ENCODE data around the gene ELAVL2.

GRCh38 chr9:23772385-23772783, 53.7 kb downstream of the ELAVL2 start:
- TF ChIP-seq CTCF (conservative IDR thresholded peaks at IDR 0.05; ENCODE audit: low read depth, low read length) (no peak), EZH2phosphoT487 (IDR thresholded peaks at IDR 0.05; ENCODE audit: borderline replicate concordance, low read length) (no peak), EZH2 (IDR thresholded peaks at IDR 0.05; ENCODE audit: low read length, unreplicated experiment) (no peak)

All from PC-3 (cell line).